A673 (cell line): ENCODE results near the gene PRKG1. TPM values are rescaled to one million over a fixed set of nuclear protein-coding genes. Genes with fewer than 3 reads are reported as not detected.

ENCODE experiments used
- BruUV-seq: library from RNA; stranded (reverse); fragments of 400-500 nt; replicated peaks from 2 replicates; lab custom pipeline; 2021; lab: Mats Ljungman, UMichigan
- CTCF ChIA-PET: fragments of 300-600 bp; sonication (Branson Sonifier 250); formaldehyde crosslinking; loops from one replicate; lab custom pipeline; 2022; ENCODE audit warnings: antibody characterized with exemption; lab: Charles Lee
- POLR2A ChIA-PET: fragments of 300-600 bp; sonication (Branson Sonifier 250); formaldehyde crosslinking; loops from one replicate; lab custom pipeline; 2022; ENCODE audit warnings: antibody characterized with exemption; ENCODE audit not compliant: low non-redundant PET; lab: Charles Lee
- DNase-seq: peaks from one replicate; pipeline ENCODE4 v3.0.0-alpha.2; 2015; ENCODE audit warnings: low spot score
- H3K27ac ChIP-seq: fragments of 200-600 bp; sonication (generic); 2 replicates; pipeline ENCODE4 v1.5.1; 2016; ENCODE audit warnings: mixed run types, low read depth, mild to moderate bottlenecking, mixed read lengths, antibody characterized with exemption, low read length; ENCODE audit not compliant: poor library complexity, severe bottlenecking
- H3K27me3 ChIP-seq: fragments of 200-600 bp; sonication (generic); replicated peaks from 2 replicates; pipeline ENCODE4 v1.6.1; 2017; ENCODE audit warnings: mixed run types, low read depth, mild to moderate bottlenecking, mixed read lengths, antibody characterized with exemption, low read length; ENCODE audit not compliant: insufficient read depth, poor library complexity
- H3K36me3 ChIP-seq: fragments of 200-600 bp; sonication (generic); 2 replicates; pipeline ENCODE4 v1.6.1; 2016; ENCODE audit warnings: mixed run types, mild to moderate bottlenecking, mixed read lengths, antibody characterized with exemption, low read length; ENCODE audit not compliant: insufficient read depth, poor library complexity, severe bottlenecking
- H3K4me1 ChIP-seq: fragments of 200-600 bp; sonication (generic); 2 replicates; pipeline ENCODE4 v1.6.1; 2017; ENCODE audit warnings: mixed run types, mild to moderate bottlenecking, mixed read lengths, antibody characterized with exemption, low read length; ENCODE audit not compliant: insufficient read depth, poor library complexity, severe bottlenecking
- H3K4me3 ChIP-seq: fragments of 200-600 bp; sonication (generic); 2 replicates; pipeline ENCODE4 v1.5.1; 2016; ENCODE audit warnings: low read depth, mixed run types, mild to moderate bottlenecking, mixed read lengths, low read length; ENCODE audit not compliant: poor library complexity, severe bottlenecking
- H3K9me3 ChIP-seq: fragments of 200-600 bp; sonication (generic); 2 replicates; pipeline ENCODE4 v1.6.1; 2016; ENCODE audit warnings: mixed run types, low read depth, mild to moderate bottlenecking, mixed read lengths, antibody characterized with exemption, low read length; ENCODE audit not compliant: poor library complexity, severe bottlenecking
- EZH2 ChIP-seq: fragments of 200-600 bp; sonication (generic); IDR thresholded peaks from 2 replicates; pipeline ENCODE4 v1.6.1; 2017; ENCODE audit warnings: borderline replicate concordance, low read depth, mild to moderate bottlenecking, mixed read lengths, antibody characterized with exemption, low read length; ENCODE audit not compliant: poor library complexity, severe bottlenecking
- intact Hi-C: fragments of 100-400 bp; cut with micrococcal nuclease; formaldehyde crosslinking; loops from one replicate; pipeline ENCODE4 v1.10.0; 2022; ENCODE audit not compliant: unreplicated experiment
- total RNA-seq: library from RNA; stranded (reverse); gene quantifications from 2 replicates; pipeline ENCODE4 v1.2.3, GENCODE V29; 2021
- TF ChIP-seq, protein P1 (sequence below): fragments of 300-800, 200-600 bp; sonication (generic); conservative IDR thresholded peaks from 2 replicates; pipeline ENCODE4 v1.5.1; 2017; ENCODE audit warnings: low read depth, mild to moderate bottlenecking, antibody characterized with exemption, low read length, moderate library complexity, mixed read lengths

PRKG1 gene
- total RNA-seq, 1 experiment from 2014 or later: 0.58 TPM

DNA sequence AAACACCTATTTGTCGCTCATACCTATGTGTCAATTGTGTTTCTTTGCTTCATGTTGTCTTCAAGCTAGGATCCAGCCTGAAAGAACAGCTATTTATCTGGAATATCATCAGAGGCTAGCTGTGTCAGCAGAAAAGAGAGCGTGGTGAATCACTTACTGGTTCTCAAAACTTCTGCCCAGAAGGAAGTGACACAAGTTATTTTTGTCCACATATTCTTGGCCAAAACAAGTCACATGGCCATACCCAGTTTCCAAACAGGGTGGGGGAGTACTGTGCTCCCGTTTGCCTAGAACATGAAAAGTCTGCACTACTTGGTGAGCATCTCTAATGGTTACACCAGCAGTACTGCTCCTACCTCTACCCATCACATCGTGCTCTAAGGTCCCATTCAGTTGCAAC is 786.0 kb downstream of the PRKG1 start:
- TF ChIP-seq EZH2: no peak
- TF ChIP-seq, protein P1, sequence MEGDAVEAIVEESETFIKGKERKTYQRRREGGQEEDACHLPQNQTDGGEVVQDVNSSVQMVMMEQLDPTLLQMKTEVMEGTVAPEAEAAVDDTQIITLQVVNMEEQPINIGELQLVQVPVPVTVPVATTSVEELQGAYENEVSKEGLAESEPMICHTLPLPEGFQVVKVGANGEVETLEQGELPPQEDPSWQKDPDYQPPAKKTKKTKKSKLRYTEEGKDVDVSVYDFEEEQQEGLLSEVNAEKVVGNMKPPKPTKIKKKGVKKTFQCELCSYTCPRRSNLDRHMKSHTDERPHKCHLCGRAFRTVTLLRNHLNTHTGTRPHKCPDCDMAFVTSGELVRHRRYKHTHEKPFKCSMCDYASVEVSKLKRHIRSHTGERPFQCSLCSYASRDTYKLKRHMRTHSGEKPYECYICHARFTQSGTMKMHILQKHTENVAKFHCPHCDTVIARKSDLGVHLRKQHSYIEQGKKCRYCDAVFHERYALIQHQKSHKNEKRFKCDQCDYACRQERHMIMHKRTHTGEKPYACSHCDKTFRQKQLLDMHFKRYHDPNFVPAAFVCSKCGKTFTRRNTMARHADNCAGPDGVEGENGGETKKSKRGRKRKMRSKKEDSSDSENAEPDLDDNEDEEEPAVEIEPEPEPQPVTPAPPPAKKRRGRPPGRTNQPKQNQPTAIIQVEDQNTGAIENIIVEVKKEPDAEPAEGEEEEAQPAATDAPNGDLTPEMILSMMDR: no peak
- Histone ChIP-seq H3K4me3 (no peak overlapping the region), H3K27ac (no peak overlapping the region), H3K9me3 (no peaks in the 10 kb centered on the region), H3K36me3 (no peaks in the 10 kb centered on the region), H3K27me3 (no peaks in the 10 kb centered on the region), H3K4me1 (no peaks in the 10 kb centered on the region)
- BruUV-seq: no TSS peak
- intact Hi-C loops: no loop called here
- CTCF ChIA-PET: no interaction called here
- DNase-seq: no peak
- POLR2A ChIA-PET: no interaction called here

DNA sequence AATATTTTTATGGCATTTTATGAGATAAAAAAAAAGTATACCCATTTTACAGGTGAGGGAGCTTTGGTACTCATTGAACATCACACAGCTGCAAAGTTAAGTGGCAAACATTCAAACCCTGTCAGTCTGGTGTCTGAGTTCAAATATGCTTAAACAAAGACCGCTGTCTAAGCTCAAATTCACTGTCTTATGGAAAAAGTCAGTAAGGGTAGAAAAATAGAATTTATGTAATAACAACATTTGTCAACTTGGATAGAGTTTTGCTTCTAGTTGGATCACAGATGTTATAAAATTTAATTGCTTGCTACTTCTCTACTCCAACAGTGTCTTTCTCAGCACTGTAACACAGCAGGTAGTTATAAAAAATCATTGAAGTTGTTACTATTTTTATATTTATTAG is 786.8 kb downstream of the PRKG1 start:
- Histone ChIP-seq H3K27me3 (no peaks in the 10 kb centered on the region), H3K27ac (no peak overlapping the region), H3K4me3 (no peak overlapping the region), H3K9me3 (no peaks in the 10 kb centered on the region), H3K36me3 (no peaks in the 10 kb centered on the region), H3K4me1 (no peaks in the 10 kb centered on the region)
- no TSS peak for BruUV-seq
- no peak for DNase-seq
- CTCF ChIA-PET: no interaction called here
- POLR2A ChIA-PET: no interaction called here
- intact Hi-C loops: no loop called here
- no peak for TF ChIP-seq EZH2
- TF ChIP-seq, protein P1: no peak

DNA sequence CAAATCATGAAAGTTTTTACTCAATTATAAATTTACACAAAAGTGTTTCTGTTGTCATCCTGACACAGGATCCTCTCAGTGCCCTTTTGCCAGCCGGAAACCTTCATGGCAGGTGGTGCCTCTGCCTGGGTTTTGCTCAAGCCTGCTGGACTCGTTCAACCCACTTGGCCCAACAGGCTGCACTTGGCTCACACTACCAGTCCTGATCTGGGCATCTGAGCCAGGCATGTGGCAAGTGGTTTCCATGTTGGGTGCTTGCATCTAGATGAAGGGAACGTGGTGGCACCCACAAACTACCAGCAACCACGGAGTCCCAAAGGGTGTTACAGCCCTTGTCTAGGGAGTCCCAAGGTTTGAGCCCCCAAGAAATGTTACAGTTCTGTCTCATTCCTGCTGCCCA is 787.4 kb downstream of the PRKG1 start:
- Histone ChIP-seq H3K4me1 (no peaks in the 10 kb centered on the region), H3K9me3 (no peaks in the 10 kb centered on the region), H3K4me3 (no peak overlapping the region), H3K27me3 (no peaks in the 10 kb centered on the region), H3K27ac (no peak overlapping the region), H3K36me3 (no peaks in the 10 kb centered on the region)
- intact Hi-C loops: no loop called here
- TF ChIP-seq EZH2: no peak
- TF ChIP-seq, protein P1: no peak
- POLR2A ChIA-PET: no interaction called here
- no peak for DNase-seq
- CTCF ChIA-PET: no interaction called here
- BruUV-seq: no TSS peak
